Ishikawa (cell line): Measurements from ENCODE around the gene CAMTA2.

ENCODE experiments used
- CREB1 ChIP-seq: IDR thresholded peaks from 2 replicates; pipeline ENCODE4 v1.6.1; 2012; ENCODE audit warnings: low read depth
- EGR1 ChIP-seq: IDR thresholded peaks from 2 replicates; pipeline ENCODE4 v1.6.1; 2012
- EP300 ChIP-seq: IDR thresholded peaks from 2 replicates; pipeline ENCODE4 v1.6.1; 2012; ENCODE audit warnings: borderline replicate concordance
- FOXM1 ChIP-seq: IDR thresholded peaks from 2 replicates; pipeline ENCODE4 v1.6.1; 2012; ENCODE audit warnings: low read depth, borderline replicate concordance
- MAX ChIP-seq: IDR thresholded peaks from 2 replicates; pipeline ENCODE4 v1.6.1; 2012
- NFIC ChIP-seq: IDR thresholded peaks from 2 replicates; pipeline ENCODE4 v1.6.1; 2012
- RAD21 ChIP-seq: IDR thresholded peaks from 2 replicates; pipeline ENCODE4 v1.6.1; 2012; ENCODE audit warnings: low read depth
- REST ChIP-seq: IDR thresholded peaks from 2 replicates; pipeline ENCODE4 v1.6.1; 2012; ENCODE audit warnings: low read depth, mild to moderate bottlenecking
- YY1 ChIP-seq: IDR thresholded peaks from 2 replicates; pipeline ENCODE4 v1.6.1; 2012; ENCODE audit warnings: low read depth

- TF ChIP-seq FOXM1 (no peak), REST (no peak), MAX (no peak), RAD21 (no peak), NFIC (peak; percentile 23; the same call in 1 of the 2 replicates), YY1 (no peak), EP300 (no peak), CREB1 (no peak), EGR1 (no peak)
These were observed 53.1 kb downstream of the CAMTA2 start for GRCh38 chr17:4934173-4934979.
